H9 (cell line): Measurements from ENCODE around the gene STIM2. TPM values are rescaled to one million over a fixed set of nuclear protein-coding genes. Genes with fewer than 3 reads are reported as not detected.

Source experiments
- DNase-seq: peaks from one replicate; pipeline ENCODE4 v3.0.0-alpha.2; 2017
- H2AFZ ChIP-seq: one replicate; pipeline ENCODE4 v1.6.1; 2013; ENCODE audit warnings: mild to moderate bottlenecking, low read length, control low read depth, moderate library complexity
- H2AK5ac ChIP-seq: 2 replicates; pipeline ENCODE4 v1.6.1; 2013; ENCODE audit warnings: low read length, control low read depth, mixed read lengths; ENCODE audit not compliant: insufficient read length
- H2BK120ac ChIP-seq: one replicate; pipeline ENCODE4 v1.6.1; 2013; ENCODE audit warnings: low read depth, mild to moderate bottlenecking, low read length, control low read depth, inconsistent platforms; ENCODE audit not compliant: poor library complexity, severe bottlenecking
- H2BK12ac ChIP-seq: 2 replicates; pipeline ENCODE4 v1.6.1; 2013; ENCODE audit warnings: low read length, control low read depth, mixed read lengths, low read depth; ENCODE audit not compliant: insufficient read length
- H2BK15ac ChIP-seq: 2 replicates; pipeline ENCODE4 v1.6.1; 2013; ENCODE audit warnings: low read depth, low read length, control low read depth
- H2BK20ac ChIP-seq: one replicate; pipeline ENCODE4 v1.6.1; 2013; ENCODE audit warnings: low read depth, mild to moderate bottlenecking, low read length, control low read depth, inconsistent platforms; ENCODE audit not compliant: poor library complexity, severe bottlenecking
- H2BK5ac ChIP-seq: 2 replicates; pipeline ENCODE4 v1.6.1; 2013; ENCODE audit warnings: low read length, control low read depth, mixed read lengths; ENCODE audit not compliant: insufficient read length
- H3K14ac ChIP-seq: 2 replicates; pipeline ENCODE4 v1.6.1; 2013; ENCODE audit warnings: low read length, control low read depth; ENCODE audit not compliant: insufficient read depth
- H3K18ac ChIP-seq: 2 replicates; pipeline ENCODE4 v1.6.1; 2013; ENCODE audit warnings: low read depth, mild to moderate bottlenecking, mixed read lengths, low read length, control low read depth; ENCODE audit not compliant: insufficient read length
- H3K23ac ChIP-seq: 2 replicates; pipeline ENCODE4 v1.6.1; 2013; ENCODE audit warnings: low read length, control low read depth, mixed read lengths, low read depth; ENCODE audit not compliant: insufficient read length
- H3K23me2 ChIP-seq: 2 replicates; pipeline ENCODE4 v1.6.1; 2013; ENCODE audit warnings: low read depth, mild to moderate bottlenecking, mixed read lengths, low read length, control low read depth; ENCODE audit not compliant: insufficient read length, poor library complexity, severe bottlenecking
- H3K27ac ChIP-seq: 2 replicates; pipeline ENCODE4 v1.5.1; 2013; ENCODE audit warnings: low read length, control low read depth, mixed read lengths, low read depth; ENCODE audit not compliant: insufficient read length
- H3K27me3 ChIP-seq: 2 replicates; pipeline ENCODE4 v1.6.1; 2013; ENCODE audit warnings: low read length, control low read depth, inconsistent platforms; ENCODE audit not compliant: insufficient read depth
- H3K4ac ChIP-seq: 2 replicates; pipeline ENCODE4 v1.6.1; 2013; ENCODE audit warnings: low read depth, mild to moderate bottlenecking, control low read depth, inconsistent platforms, low read length, moderate library complexity
- H3K4me1 ChIP-seq: 2 replicates; pipeline ENCODE4 v1.6.1; 2013; ENCODE audit warnings: low read length, control low read depth, inconsistent platforms; ENCODE audit not compliant: insufficient read depth
- H3K4me2 ChIP-seq: 2 replicates; pipeline ENCODE4 v1.6.1; 2013; ENCODE audit warnings: low read length, control low read depth, mixed read lengths; ENCODE audit not compliant: insufficient read length, insufficient read depth
- H3K56ac ChIP-seq: 2 replicates; pipeline ENCODE4 v1.6.1; 2013; ENCODE audit warnings: low read depth, mild to moderate bottlenecking, mixed read lengths, low read length, control low read depth; ENCODE audit not compliant: insufficient read length
- H3K79me1 ChIP-seq: 2 replicates; pipeline ENCODE4 v1.6.1; 2013; ENCODE audit warnings: low read depth, mild to moderate bottlenecking, moderate library complexity, low read length, control low read depth, inconsistent platforms; ENCODE audit not compliant: insufficient read depth, poor library complexity, severe bottlenecking
- H3K79me2 ChIP-seq: 2 replicates; pipeline ENCODE4 v1.6.1; 2013; ENCODE audit warnings: low read length, control low read depth, inconsistent platforms; ENCODE audit not compliant: insufficient read depth
- H3K9ac ChIP-seq: 2 replicates; pipeline ENCODE4 v1.6.1; 2013; ENCODE audit warnings: low read length, control low read depth, mixed read lengths; ENCODE audit not compliant: insufficient read length; ENCODE audit errors: extremely low read depth
- H3K9me3 ChIP-seq: one replicate; pipeline ENCODE4 v1.6.1; 2013; ENCODE audit warnings: low read depth, low read length, inconsistent platforms; ENCODE audit not compliant: control insufficient read depth
- H3T11ph ChIP-seq: one replicate; pipeline ENCODE4 v1.6.1; 2013; ENCODE audit warnings: mild to moderate bottlenecking, low read length, control low read depth, inconsistent platforms
- H4K20me1 ChIP-seq: one replicate; pipeline ENCODE4 v1.6.1; 2013; ENCODE audit not compliant: control insufficient read depth, insufficient read length, insufficient read depth
- H4K5ac ChIP-seq: 2 replicates; pipeline ENCODE4 v1.6.1; 2013; ENCODE audit warnings: low read depth, mild to moderate bottlenecking, mixed read lengths, low read length, control low read depth; ENCODE audit not compliant: insufficient read length
- H4K8ac ChIP-seq: replicated peaks from 2 replicates; pipeline ENCODE4 v1.6.1; 2013; ENCODE audit warnings: low read length, control low read depth, mixed read lengths, low read depth; ENCODE audit not compliant: insufficient read length
- H4K91ac ChIP-seq: 2 replicates; pipeline ENCODE4 v1.6.1; 2013; ENCODE audit warnings: low read depth, mild to moderate bottlenecking, moderate library complexity, mixed read lengths, low read length, control low read depth; ENCODE audit not compliant: insufficient read length
- H3K27ac Mint-ChIP-seq, 3 experiments: 2 replicates in 2 of 3; 3 replicates in 1 of 3; pipeline ENCODE4 v1.8.0; 2020 to 2021; ENCODE audit warnings: mixed read lengths in 3 of 3, mild to moderate bottlenecking in 1 of 3, moderate library complexity in 1 of 3
- H3K27me3 Mint-ChIP-seq: 2 replicates; pipeline ENCODE4 v1.8.0; 2021; ENCODE audit warnings: low read depth, mild to moderate bottlenecking, moderate library complexity, mixed read lengths
- H3K36me3 Mint-ChIP-seq, 3 experiments: 2 replicates in 2 of 3; 3 replicates in 1 of 3; pipeline ENCODE4 v1.8.0; 2020 to 2021; ENCODE audit warnings: low read depth in 3 of 3, mixed read lengths in 3 of 3; ENCODE audit not compliant: insufficient read depth in 1 of 3
- H3K4me1 Mint-ChIP-seq, 2 experiments: 2 replicates each; pipeline ENCODE4 v1.8.0; 2020; ENCODE audit warnings: mixed read lengths in 2 of 2
- H3K4me3 Mint-ChIP-seq, 2 experiments: 2 replicates in 1 of 2; 3 replicates in 1 of 2; pipeline ENCODE4 v1.8.0; 2020 to 2021; ENCODE audit warnings: mild to moderate bottlenecking in 2 of 2, mixed read lengths in 2 of 2, moderate library complexity in 1 of 2
- H3K9me3 Mint-ChIP-seq, 2 experiments: 2 replicates in 1 of 2; 3 replicates in 1 of 2; pipeline ENCODE4 v1.8.0; 2020; ENCODE audit warnings: mild to moderate bottlenecking in 2 of 2, mixed read lengths in 2 of 2, moderate library complexity in 1 of 2
- CTCF ChIP-seq: fragments of 200-600 bp; sonication (generic); conservative IDR thresholded peaks from 3 replicates; pipeline ENCODE4 v1.8.0; 2021; ENCODE audit warnings: antibody characterized with exemption, mild to moderate bottlenecking
- WGBS: extraction: QIAGEN DNeasy Blood & Tissue Kit; methylation state at CpG from one replicate; pipeline ENCODE4 v1.1.7; 2013; ENCODE audit warnings: missing lambda C conversion rate, low lambda C conversion rate, mixed read lengths; ENCODE audit not compliant: insufficient read length; ENCODE audit errors: extremely low coverage; 5-methylcytosine and 5-hydroxymethylcytosine counted together
- total RNA-seq: library from RNA; stranded (reverse); gene quantifications from 2 replicates; pipeline ENCODE4 v1.2.1, GENCODE V29; 2021

The STIM2 gene
- total RNA-seq, 1 experiment from 2014 or later, result 26.2 TPM

DNA sequence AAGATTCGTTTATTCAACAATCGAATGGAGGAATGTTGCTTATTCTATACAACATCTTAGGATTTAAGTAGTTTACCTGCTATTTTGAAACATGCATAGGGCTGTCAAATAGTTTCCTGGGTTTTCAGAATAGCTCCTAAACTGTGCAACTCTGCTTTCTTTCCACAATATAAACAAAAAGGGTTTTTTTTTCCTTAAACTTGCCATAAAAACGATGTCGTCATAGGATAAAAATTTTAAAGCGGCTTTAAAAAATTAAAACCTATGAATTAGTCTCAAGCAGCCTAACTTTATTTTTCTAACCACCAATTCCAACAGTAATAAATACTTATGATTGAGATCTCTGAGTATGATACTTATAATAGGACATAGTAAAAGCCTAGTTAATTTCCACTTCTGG lies 21.6 kb upstream of the STIM2 start:
- no peak overlapping the region for H3K56ac ChIP-seq
- no peak overlapping the region for H2AK5ac ChIP-seq
- no peak overlapping the region for H3K14ac ChIP-seq
- H4K91ac ChIP-seq, result no peak overlapping the region
- H3K23me2 ChIP-seq, result no peaks in the 10 kb centered on the region
- H3K4ac ChIP-seq, result no peak overlapping the region
- H2BK120ac ChIP-seq, result no peak overlapping the region
- H2BK12ac ChIP-seq, result no peak overlapping the region
- H2BK15ac ChIP-seq, result no peak overlapping the region
- Mint-ChIP-seq H3K4me1 (peaks cover 8 to 13% of the 10 kb centered on the region in 2 experiments; a peak in 3 of 4 replicates), H3K4me3 (no peak overlapping the region), H3K9me3 (no peaks in the 10 kb centered on the region), H3K36me3 (no peaks in the 10 kb centered on the region), H3K27ac (no peak overlapping the region), H3K27me3 (no peaks in the 10 kb centered on the region)
- H3K9ac ChIP-seq, result no peak overlapping the region
- H3K18ac ChIP-seq, result no peak overlapping the region
- DNase-seq, result no peak
- no peak overlapping the region for H3K23ac ChIP-seq
- no peak overlapping the region for H4K5ac ChIP-seq
- no peaks in the 10 kb centered on the region for H3K79me2 ChIP-seq
- H3K4me1 ChIP-seq, result no peaks in the 10 kb centered on the region
- no CpG with 5 or more reads among the region's 5 CpGs for WGBS
- H3T11ph ChIP-seq, result no peak overlapping the region
- no peak overlapping the region for H2BK5ac ChIP-seq
- H2AFZ ChIP-seq, result no peak overlapping the region
- no peak overlapping the region for H3K4me2 ChIP-seq
- no peak overlapping the region for H2BK20ac ChIP-seq
- no peak for TF ChIP-seq CTCF
- H4K20me1 ChIP-seq, result no peaks in the 10 kb centered on the region
- H3K27me3 ChIP-seq, result no peaks in the 10 kb centered on the region
- no peaks in the 10 kb centered on the region for H3K79me1 ChIP-seq
- H3K27ac ChIP-seq, result no peak overlapping the region
- H4K8ac ChIP-seq, result no peak overlapping the region
- no peaks in the 10 kb centered on the region for H3K9me3 ChIP-seq
